H54 (cell line): ENCODE data around the gene AKAP10.
"Not testable (repeated sequence)": the region's sequence is repeated elsewhere in the genome, so short reads cannot be mapped to it uniquely, and the experiment has no call there.

Experiments used
- DNase-seq: peaks from one replicate; pipeline ENCODE4 v3.0.0; 2011; ENCODE audit warnings: low spot score, mixed read lengths; ENCODE audit not compliant: insufficient read length
- FAIRE-seq: peaks from 3 replicates; lab custom pipeline; 2011; peaks lifted over from hg19 to GRCh38; lab: Jason Lieb, UNC
- POLR2A ChIP-seq: IDR thresholded peaks from 2 replicates; pipeline ENCODE4 v1.6.1; 2011; ENCODE audit warnings: low read depth, mild to moderate bottlenecking, low read length

AKAP10 gene

GRCh38 chr17:19915245-19915978, 62.2 kb downstream of the AKAP10 start:
- FAIRE-seq: peak; percentile 30
- DNase-seq: no peak
- no peak for TF ChIP-seq POLR2A

DNA sequence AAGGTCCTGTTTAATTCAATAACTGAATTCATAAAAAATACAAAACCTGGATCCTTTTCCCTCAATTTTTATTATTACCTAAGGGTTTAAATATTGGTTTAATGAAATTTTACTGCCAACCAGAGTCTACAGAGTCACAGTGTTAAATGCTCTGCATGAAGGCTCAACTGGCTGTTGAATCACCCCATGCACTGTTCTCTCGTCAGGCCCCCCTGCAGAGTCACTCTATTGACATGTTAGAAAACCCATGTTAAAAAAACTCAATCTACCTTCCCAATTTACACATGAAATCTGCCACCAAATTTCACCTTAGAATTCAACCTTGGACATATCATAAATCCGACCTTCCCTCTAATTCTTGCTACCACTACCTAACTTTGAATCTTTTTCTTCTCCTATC, 66.6 kb downstream of the AKAP10 start:
- TF ChIP-seq POLR2A: no peak
- DNase-seq (no peak), FAIRE-seq (no peak)

- TF ChIP-seq POLR2A: no peak
- no peak for FAIRE-seq
- DNase-seq: no peak
These were observed 68.5 kb downstream of the AKAP10 start for GRCh38 chr17:19909139-19909538.

DNA sequence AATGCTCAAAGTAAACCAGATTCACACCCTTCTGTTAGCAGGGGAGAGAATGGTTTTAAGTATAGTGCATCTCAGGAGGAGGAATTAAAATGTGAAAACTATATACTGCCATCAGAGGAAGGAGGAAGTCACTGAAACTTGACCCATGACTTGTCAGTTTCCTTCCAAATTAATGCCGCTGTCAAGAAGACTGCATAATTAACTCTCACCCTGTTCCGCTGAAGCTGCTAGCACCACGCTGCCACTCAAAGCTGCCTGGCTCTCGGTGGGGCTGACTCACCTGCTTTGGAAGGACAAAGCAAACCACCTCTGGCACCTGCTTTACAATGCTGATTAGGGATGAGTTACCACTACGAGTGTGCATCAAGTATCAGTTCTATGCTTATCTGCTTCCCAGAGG, 72.1 kb downstream of the AKAP10 start:
- no peak for TF ChIP-seq POLR2A
- DNase-seq (no peak), FAIRE-seq (no peak)

- DNase-seq (no peak), FAIRE-seq (no peak)
- TF ChIP-seq POLR2A: no peak
These were observed 72.7 kb downstream of the AKAP10 start for GRCh38 chr17:19904924-19905323.

DNA sequence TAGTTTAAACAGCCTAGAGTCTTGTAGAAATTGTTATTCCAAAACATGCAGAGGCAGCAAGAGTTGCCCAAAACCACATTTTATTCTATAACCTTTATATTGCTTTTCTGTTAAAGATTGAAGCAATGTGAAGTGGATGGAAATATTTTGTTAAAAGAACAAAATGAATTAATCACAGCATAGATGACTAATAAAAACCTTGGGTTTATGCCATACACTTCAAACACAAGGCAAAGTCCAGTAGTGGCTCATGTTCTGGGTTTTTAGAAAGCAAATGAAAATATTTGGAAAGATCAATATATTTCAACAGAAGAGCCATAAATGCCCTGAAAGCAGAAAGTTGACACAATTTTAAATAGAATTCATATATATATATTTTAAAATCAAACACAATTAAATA, 73.2 kb downstream of the AKAP10 start:
- FAIRE-seq (no peak), DNase-seq (no peak)
- no peak for TF ChIP-seq POLR2A

DNA sequence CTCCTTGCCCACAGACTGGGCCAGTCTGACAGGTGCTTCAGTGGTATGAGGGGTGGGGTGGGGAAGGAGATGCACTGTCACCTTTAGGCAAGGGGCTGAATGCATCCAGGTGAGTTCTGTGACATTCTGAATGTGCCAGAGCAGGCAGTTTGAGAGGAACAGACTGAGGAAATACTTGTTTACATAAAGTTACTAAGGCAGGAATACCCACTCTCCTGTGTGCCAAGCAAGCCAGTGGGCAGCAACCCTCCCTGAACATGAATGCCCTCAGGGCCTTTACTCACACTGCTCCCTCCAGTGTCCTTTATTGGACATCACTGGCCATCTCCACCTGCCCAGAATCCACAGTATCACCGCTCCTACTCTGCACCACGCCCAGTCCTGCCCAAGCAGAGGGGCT, 76.8 kb downstream of the AKAP10 start:
- no peak for DNase-seq
- no peak for TF ChIP-seq POLR2A
- no peak for FAIRE-seq

GRCh38 chr17:19897903-19898302, 79.7 kb downstream of the AKAP10 start:
- DNase-seq: peak; percentile 50
- FAIRE-seq: no peak
- TF ChIP-seq POLR2A: no peak

- TF ChIP-seq POLR2A: no peak
- DNase-seq (no peak), FAIRE-seq (no peak)
These were observed 80.4 kb downstream of the AKAP10 start for GRCh38 chr17:19897090-19897837.

DNA sequence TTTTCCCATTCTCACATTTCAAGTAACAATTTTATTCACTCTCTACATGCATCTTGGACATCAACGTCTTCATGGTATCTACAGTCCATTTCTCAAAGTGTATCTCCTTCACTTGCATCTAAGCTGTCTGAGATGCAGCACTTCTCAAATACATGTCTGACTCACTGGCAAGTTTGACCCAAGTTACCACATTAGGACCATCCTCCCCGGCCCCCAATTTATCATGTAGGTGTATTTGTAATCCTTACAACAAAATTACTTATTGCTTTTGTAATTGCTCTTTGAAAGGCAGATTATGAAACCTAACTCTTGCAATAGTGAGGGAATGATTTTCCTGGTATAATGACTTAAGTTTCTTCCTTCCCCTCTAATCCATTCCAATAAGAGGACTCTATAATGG, 80.9 kb downstream of the AKAP10 start:
- DNase-seq (no peak), FAIRE-seq (no peak)
- TF ChIP-seq POLR2A: no peak

- not testable (repeated sequence) for FAIRE-seq, DNase-seq
These were observed 87.1 kb downstream of the AKAP10 start for GRCh38 chr17:19890554-19890953.

GRCh38 chr17:19890001-19890400, 87.6 kb downstream of the AKAP10 start:
- FAIRE-seq, DNase-seq: not testable (repeated sequence)

GRCh38 chr17:19886116-19886515, 91.5 kb downstream of the AKAP10 start:
- TF ChIP-seq POLR2A: no peak
- no peak for FAIRE-seq

DNA sequence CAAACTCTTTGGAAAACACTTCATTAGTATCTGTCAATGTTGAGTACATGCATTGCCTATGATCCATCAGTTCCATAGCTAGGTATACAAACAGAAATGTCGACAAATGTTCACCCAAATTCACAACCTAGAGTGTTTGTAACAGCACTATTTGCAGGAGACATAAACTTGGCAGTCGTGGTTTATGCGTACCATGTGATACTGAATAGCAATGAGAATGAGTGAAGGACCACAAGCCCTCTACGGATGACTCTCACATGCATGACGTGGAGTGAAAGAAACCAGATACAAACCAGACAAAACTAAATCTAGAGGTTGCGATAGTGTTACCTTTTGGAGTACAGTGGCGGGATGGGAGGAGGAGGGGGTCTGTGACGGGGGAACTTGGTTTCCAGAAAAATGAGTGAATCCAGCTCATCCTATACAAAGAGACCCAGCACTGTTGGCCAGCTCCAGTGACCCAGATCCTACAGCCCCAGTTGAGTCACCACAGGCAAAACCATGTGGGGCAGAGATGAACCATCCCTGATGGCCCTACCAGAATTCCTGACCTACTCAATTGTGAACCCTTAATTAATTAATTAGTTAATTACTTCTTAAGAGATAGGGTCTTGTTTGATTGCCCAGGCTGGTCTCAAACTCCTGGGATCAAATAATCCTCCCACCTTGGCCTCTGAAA, 94.0 kb downstream of the AKAP10 start:
- DNase-seq: no peak
- TF ChIP-seq POLR2A: no peak
- FAIRE-seq: no peak

More at GRCh38 chr17:19886116-19886515, 91.5 kb downstream of the AKAP10 start:
- no peak for DNase-seq
